Measurements from ENCODE around the gene APBB2.

APBB2 gene

GRCh38 chr4:40874331-40874730 is 340.0 kb downstream of the APBB2 start:
- TF ChIP-seq ZFX (IDR thresholded peaks at IDR 0.05) (no peak), CTCF (conservative IDR thresholded peaks at IDR 0.05) (no peak)
- H3K27ac ChIP-seq: no peak overlapping the region

GRCh38 chr4:40871695-40872250 is 342.6 kb downstream of the APBB2 start:
- no peak overlapping the region for H3K27ac ChIP-seq
- TF ChIP-seq ZFX (IDR thresholded peaks at IDR 0.05) (no peak), CTCF (conservative IDR thresholded peaks at IDR 0.05) (no peak)

- TF ChIP-seq CTCF (conservative IDR thresholded peaks at IDR 0.05) (no peak), ZFX (IDR thresholded peaks at IDR 0.05) (no peak)
- no peak overlapping the region for H3K27ac ChIP-seq
Observed at GRCh38 chr4:40870150-40870549, 344.2 kb downstream of the APBB2 start.

- TF ChIP-seq ZFX (IDR thresholded peaks at IDR 0.05) (no peak), CTCF (conservative IDR thresholded peaks at IDR 0.05) (no peak)
- H3K27ac ChIP-seq: no peak overlapping the region
Observed at GRCh38 chr4:40865696-40866095, 348.6 kb downstream of the APBB2 start.

- H3K27ac ChIP-seq: no peak overlapping the region
- TF ChIP-seq ZFX (IDR thresholded peaks at IDR 0.05) (no peak), CTCF (conservative IDR thresholded peaks at IDR 0.05) (no peak)
Observed at GRCh38 chr4:40864531-40864930, 349.8 kb downstream of the APBB2 start.

- TF ChIP-seq CTCF (conservative IDR thresholded peaks at IDR 0.05) (no peak), ZFX (IDR thresholded peaks at IDR 0.05) (no peak)
- H3K27ac ChIP-seq: no peak overlapping the region
Observed at GRCh38 chr4:40858962-40859361, 355.4 kb downstream of the APBB2 start.

GRCh38 chr4:40857956-40858355 is 356.4 kb downstream of the APBB2 start:
- H3K27ac ChIP-seq: no peak overlapping the region
- TF ChIP-seq ZFX (IDR thresholded peaks at IDR 0.05): no peak
- TF ChIP-seq CTCF (conservative IDR thresholded peaks at IDR 0.05): no peak
